BJ (cell line): ENCODE measurements around the gene PRDM16. TPM values are rescaled to one million over a fixed set of nuclear protein-coding genes. Genes with fewer than 3 reads are reported as not detected.

ENCODE experiments used
- CTCF ChIA-PET: fragments of 350-600 bp; formaldehyde crosslinking; extraction: SDS; loops from one replicate; lab custom pipeline; 2021; ENCODE audit warnings: antibody characterized with exemption, inconsistent platforms; lab: Yijun Ruan, JAX
- POLR2A ChIA-PET: fragments of 300-600 bp; sonication (Branson Sonifier 250); formaldehyde crosslinking; extraction: SDS; loops from one replicate; lab custom pipeline; 2021; ENCODE audit warnings: antibody characterized with exemption; lab: Charles Lee
- DNase-seq: peaks from one replicate; pipeline ENCODE4 v3.0.0-alpha.2; 2011; ENCODE audit warnings: low read depth
- H3K27me3 ChIP-seq: 2 replicates; pipeline ENCODE4 v1.6.0; 2011; ENCODE audit warnings: low read length; ENCODE audit not compliant: control insufficient read depth, insufficient read depth
- H3K36me3 ChIP-seq: 2 replicates; pipeline ENCODE4 v1.5.1; 2011; ENCODE audit warnings: low read length; ENCODE audit not compliant: control insufficient read depth, insufficient read depth
- H3K4me3 ChIP-seq: 2 replicates; pipeline ENCODE4 v1.5.1; 2011; ENCODE audit warnings: low read depth, mild to moderate bottlenecking, control low read depth, low read length
- polyA plus RNA-seq: library from polyadenylated mRNA; depleted of rRNA; stranded (reverse); fragments of >200 nt; gene quantifications from 2 replicates; pipeline ENCODE4 v1.2.3, GENCODE V29; 2011
- TF ChIP-seq, protein P1 (sequence below): IDR thresholded peaks from 2 replicates; pipeline ENCODE4 v1.5.1; 2011; ENCODE audit warnings: low read depth, mild to moderate bottlenecking, control low read depth, inconsistent platforms, low read length, moderate library complexity; ENCODE audit not compliant: insufficient read depth

The PRDM16 gene
- polyA plus RNA-seq, 1 experiment = 0.02 TPM

DNA sequence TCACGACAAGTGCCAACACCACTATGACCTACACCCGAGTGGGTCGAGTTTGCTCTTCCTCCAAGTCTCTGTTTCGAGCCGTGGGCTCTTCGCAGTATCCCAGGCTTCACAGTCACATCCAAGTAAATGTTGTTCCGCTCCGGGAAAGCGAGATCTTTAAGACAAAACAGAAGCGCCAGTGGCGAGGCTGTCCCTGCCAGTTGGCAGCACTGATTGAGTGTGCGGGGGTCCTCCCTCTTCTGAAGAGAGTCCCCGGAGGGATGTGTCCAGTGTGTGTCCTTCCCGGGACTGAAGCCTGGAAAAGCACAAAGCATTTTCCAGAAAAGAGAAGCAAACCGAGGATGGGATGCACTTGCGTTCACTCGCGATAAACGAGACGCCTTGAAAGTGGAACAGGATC lies 158.9 kb downstream of the PRDM16 start:
- Histone ChIP-seq H3K4me3 (no peak overlapping the region), H3K36me3 (no peaks in the 10 kb centered on the region), H3K27me3 (peaks cover 11% of the 10 kb centered on the region)
- ChIA-PET POLR2A (no interaction called here), CTCF (no interaction called here)
- TF ChIP-seq, protein P1, sequence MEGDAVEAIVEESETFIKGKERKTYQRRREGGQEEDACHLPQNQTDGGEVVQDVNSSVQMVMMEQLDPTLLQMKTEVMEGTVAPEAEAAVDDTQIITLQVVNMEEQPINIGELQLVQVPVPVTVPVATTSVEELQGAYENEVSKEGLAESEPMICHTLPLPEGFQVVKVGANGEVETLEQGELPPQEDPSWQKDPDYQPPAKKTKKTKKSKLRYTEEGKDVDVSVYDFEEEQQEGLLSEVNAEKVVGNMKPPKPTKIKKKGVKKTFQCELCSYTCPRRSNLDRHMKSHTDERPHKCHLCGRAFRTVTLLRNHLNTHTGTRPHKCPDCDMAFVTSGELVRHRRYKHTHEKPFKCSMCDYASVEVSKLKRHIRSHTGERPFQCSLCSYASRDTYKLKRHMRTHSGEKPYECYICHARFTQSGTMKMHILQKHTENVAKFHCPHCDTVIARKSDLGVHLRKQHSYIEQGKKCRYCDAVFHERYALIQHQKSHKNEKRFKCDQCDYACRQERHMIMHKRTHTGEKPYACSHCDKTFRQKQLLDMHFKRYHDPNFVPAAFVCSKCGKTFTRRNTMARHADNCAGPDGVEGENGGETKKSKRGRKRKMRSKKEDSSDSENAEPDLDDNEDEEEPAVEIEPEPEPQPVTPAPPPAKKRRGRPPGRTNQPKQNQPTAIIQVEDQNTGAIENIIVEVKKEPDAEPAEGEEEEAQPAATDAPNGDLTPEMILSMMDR = no peak
- DNase-seq = no peak

DNA sequence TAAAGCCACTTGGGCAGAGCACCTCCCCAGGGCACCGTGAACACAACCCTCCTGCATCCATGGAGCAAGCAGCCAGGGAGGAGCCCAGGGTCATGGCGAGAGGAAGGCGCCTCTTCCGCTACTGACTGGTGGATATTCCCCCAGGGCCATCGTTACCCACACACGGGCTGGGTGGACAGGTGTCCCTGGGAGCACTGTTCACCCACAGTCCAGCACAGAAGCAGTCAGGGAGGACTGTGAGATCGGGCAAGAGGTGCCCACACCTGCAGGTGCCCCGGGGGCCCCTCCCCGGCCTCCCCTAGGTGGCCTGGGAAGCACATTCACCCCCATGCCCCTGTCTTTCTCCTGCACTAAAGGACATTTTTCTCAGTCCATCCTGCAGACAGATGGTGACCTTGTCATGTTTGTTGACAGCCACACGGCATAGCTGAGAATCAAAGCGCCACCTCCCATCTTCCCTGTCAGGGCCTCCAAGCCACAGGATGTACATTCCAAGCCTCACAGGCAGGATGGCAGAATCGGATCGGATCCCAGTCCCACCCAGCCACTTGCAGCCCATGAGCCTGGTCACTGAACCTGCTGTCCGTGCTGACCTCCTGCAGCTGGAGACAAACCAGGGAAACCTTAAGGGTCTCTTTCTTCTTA lies 160.2 kb downstream of the PRDM16 start:
- no peaks in the 10 kb centered on the region for H3K36me3 ChIP-seq
- TF ChIP-seq, protein P1 = no peak
- ChIA-PET CTCF (no interaction called here), POLR2A (no interaction called here)
- no peak for DNase-seq
- H3K4me3 ChIP-seq = no peak overlapping the region
- peaks cover 11% of the 10 kb centered on the region for H3K27me3 ChIP-seq

DNA sequence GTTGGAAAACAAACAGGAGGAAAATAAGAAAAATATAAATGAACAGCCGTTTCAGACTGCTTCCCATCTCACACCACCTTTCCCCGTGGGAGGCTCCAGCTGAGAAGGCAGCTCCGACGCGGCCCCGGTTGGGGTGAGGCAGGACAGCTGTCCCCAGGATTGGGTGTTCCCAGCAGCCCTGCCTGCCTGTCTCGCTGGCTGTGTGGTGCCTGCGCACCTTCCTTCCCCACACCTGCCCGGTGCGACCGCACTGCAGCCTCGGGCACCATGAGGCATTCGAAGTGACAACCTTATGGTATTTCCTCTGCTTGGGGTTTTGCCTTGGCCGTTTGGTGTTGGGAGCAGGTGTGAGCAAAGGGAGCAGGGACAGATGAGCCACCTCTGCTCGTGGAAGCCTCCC lies 161.6 kb downstream of the PRDM16 start:
- Histone ChIP-seq H3K36me3 (no peaks in the 10 kb centered on the region), H3K27me3 (peaks cover 10% of the 10 kb centered on the region), H3K4me3 (no peak overlapping the region)
- ChIA-PET POLR2A (no interaction called here), CTCF (no interaction called here)
- TF ChIP-seq, protein P1 = no peak
- no peak for DNase-seq

DNA sequence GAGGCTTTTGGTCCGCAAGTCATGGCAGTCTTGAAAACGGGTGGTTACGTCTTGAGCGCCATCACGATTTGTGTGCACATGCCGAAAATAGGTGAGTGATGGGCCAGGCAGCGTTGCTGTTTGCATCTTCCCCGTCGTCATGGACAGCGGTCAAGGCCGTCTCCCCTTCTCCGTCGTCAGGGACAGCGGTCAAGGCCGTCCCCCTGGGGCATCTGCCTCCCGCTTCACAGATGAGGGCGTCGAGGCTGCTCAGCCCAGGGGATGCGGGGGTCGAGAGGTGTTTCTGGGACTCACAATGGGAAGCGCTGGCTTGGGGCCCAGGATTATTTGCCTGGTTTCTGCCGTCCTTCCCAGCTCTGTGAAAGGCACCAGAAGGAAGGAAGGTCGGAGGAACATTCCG lies 162.2 kb downstream of the PRDM16 start:
- CTCF ChIA-PET = no interaction called here
- DNase-seq = no peak
- POLR2A ChIA-PET = no interaction called here

DNA sequence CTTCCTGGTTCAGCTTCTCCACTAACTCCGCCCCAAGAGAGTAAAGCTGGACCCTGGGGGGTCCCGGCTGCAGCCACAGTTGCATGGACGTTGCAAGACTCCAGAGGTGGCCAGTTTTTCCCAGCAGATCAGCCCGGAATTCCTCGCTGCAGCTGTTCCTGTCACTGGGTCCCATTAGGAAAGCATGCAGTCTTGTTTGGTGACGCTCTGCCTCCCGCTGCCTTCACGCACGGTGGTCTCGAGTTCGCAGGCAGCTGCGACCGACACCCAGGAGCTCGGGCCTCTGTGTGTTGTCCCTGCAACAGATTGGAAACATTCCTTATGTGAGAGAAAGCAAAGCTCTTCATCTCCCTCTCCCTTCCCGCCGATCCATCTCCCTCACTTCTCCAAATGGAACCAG lies 162.8 kb downstream of the PRDM16 start:
- ChIA-PET POLR2A (no interaction called here), CTCF (no interaction called here)
- TF ChIP-seq, protein P1 = no peak
- Histone ChIP-seq H3K4me3 (no peak overlapping the region), H3K27me3 (peaks cover 2% of the 10 kb centered on the region), H3K36me3 (no peaks in the 10 kb centered on the region)
- DNase-seq = no peak

More for the DNA sequence above, 162.2 kb downstream of the PRDM16 start:
- peaks cover 6% of the 10 kb centered on the region for H3K27me3 ChIP-seq
- no peak overlapping the region for H3K4me3 ChIP-seq
- TF ChIP-seq, protein P1 = no peak
- H3K36me3 ChIP-seq = no peaks in the 10 kb centered on the region
